ENCODE results near the gene EEF2KMT. TPM values are rescaled to one million over a fixed set of nuclear protein-coding genes. Genes with fewer than 3 reads are reported as not detected.

Gene EEF2KMT
- total and polyA plus RNA-seq, 2 of the 13 experiments (the other 11 are each of a cell fraction or from before 2014, with no cell fraction given) = 10.7 to 26.9 TPM

DNA sequence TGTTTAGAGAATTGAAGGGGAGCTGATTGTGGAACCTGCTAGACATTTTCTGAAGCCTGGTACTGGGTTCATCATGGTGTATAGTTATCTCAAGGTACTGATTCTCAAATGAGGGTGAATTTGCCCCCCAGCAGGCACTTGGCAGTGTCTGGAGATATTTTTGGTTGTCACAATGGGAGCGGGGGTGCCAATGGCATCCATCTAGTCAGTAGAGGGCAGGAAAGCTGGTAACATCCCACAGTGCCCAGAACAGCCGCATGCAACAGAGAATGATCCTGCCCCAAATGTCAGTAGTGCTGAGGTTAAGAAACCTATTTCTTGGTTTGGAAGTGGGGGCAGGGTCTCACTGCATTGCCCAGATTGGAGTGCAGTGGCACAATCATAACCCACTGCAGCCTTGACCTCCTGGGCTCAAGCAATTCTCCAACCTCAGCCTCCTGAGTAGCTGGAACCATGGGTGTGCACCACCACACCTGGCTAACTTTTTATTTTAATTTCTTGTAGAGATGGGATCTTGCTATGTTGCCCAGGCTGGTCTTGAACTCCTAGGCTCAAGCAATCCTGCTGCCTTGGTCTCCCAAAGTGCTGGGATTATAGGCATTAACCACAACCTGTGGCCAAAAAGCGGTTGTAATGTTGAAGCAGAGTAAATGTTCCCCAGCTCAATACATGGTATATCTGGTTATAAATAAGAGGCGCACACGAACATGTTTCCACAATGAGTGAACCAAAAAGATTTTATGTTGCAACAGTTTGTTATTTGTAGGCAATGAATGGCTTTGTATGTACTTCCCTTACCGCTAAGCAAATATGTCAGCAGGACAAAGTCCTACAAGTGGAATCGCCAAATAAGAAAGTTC, 46.4 kb upstream of the EEF2KMT start (continued):
- TF ChIP-seq CREB1 (IDR thresholded peaks at IDR 0.05) (peak; percentile 30; the same call in 1 of the 2 replicates), CREB1 (CRISPR knock-in tag; IDR thresholded peaks at IDR 0.05) (peak; percentile 68; the same call in 1 of the 2 replicates), ZNF333 (CRISPR knock-in tag; IDR thresholded peaks at IDR 0.05; ENCODE audit: borderline replicate concordance) (no peak), JUND (CRISPR knock-in tag; IDR thresholded peaks at IDR 0.05) (peak; percentile 65; the same call in 1 of the 2 replicates), ZNF446 (CRISPR knock-in tag; IDR thresholded peaks at IDR 0.05) (no peak), ZNF780A (CRISPR knock-in tag; IDR thresholded peaks at IDR 0.05) (no peak), POGZ (CRISPR knock-in tag; IDR thresholded peaks at IDR 0.05) (peak; percentile 82), ZNF660 (CRISPR knock-in tag; IDR thresholded peaks at IDR 0.05; ENCODE audit: borderline replicate concordance, low read depth) (no peak), SIX1 (CRISPR knock-in tag; IDR thresholded peaks at IDR 0.05; ENCODE audit: borderline replicate concordance) (peak; percentile 76; the same call in 1 of the 2 replicates), ZMYM3 (CRISPR knock-in tag; IDR thresholded peaks at IDR 0.05) (peak; percentile 98), ARHGAP35 (CRISPR knock-in tag; IDR thresholded peaks at IDR 0.05; ENCODE audit: borderline replicate concordance) (no peak), FOXO1 (CRISPR knock-in tag; IDR thresholded peaks at IDR 0.05) (peak; percentile 92), ZNF354B (CRISPR knock-in tag; IDR thresholded peaks at IDR 0.05) (no peak), TMF1 (CRISPR knock-in tag; IDR thresholded peaks at IDR 0.05; ENCODE audit: low read depth) (no peak), PCBP2 (optimal IDR thresholded peaks at IDR 0.05; ENCODE audit: low read depth, low read length, poor library complexity, severe bottlenecking) (no peak), KDM1A (CRISPR knock-in tag; IDR thresholded peaks at IDR 0.05) (peak; percentile 92)
- TF ChIP-seq, protein P1, sequence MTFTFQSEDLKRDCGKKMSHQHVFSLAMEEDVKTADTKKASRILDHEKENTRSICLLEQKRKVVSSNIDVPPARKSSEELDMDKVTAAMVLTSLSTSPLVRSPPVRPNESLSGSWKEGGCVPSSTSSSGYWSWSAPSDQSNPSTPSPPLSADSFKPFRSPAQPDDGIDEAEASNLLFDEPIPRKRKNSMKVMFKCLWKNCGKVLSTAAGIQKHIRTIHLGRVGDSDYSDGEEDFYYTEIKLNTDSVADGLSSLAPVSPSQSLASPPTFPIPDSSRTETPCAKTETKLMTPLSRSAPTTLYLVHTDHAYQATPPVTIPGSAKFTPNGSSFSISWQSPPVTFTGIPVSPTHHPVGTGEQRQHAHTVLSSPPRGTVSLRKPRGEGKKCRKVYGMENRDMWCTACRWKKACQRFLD (CRISPR knock-in tag; IDR thresholded peaks at IDR 0.05; ENCODE audit: borderline replicate concordance) = peak; percentile 34; the same call in 1 of the 2 replicates
- TF ChIP-seq, protein P2, sequence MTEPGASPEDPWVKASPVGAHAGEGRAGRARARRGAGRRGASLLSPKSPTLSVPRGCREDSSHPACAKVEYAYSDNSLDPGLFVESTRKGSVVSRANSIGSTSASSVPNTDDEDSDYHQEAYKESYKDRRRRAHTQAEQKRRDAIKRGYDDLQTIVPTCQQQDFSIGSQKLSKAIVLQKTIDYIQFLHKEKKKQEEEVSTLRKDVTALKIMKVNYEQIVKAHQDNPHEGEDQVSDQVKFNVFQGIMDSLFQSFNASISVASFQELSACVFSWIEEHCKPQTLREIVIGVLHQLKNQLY (CRISPR knock-in tag; IDR thresholded peaks at IDR 0.05) = no peak
- TF ChIP-seq, protein P3, sequence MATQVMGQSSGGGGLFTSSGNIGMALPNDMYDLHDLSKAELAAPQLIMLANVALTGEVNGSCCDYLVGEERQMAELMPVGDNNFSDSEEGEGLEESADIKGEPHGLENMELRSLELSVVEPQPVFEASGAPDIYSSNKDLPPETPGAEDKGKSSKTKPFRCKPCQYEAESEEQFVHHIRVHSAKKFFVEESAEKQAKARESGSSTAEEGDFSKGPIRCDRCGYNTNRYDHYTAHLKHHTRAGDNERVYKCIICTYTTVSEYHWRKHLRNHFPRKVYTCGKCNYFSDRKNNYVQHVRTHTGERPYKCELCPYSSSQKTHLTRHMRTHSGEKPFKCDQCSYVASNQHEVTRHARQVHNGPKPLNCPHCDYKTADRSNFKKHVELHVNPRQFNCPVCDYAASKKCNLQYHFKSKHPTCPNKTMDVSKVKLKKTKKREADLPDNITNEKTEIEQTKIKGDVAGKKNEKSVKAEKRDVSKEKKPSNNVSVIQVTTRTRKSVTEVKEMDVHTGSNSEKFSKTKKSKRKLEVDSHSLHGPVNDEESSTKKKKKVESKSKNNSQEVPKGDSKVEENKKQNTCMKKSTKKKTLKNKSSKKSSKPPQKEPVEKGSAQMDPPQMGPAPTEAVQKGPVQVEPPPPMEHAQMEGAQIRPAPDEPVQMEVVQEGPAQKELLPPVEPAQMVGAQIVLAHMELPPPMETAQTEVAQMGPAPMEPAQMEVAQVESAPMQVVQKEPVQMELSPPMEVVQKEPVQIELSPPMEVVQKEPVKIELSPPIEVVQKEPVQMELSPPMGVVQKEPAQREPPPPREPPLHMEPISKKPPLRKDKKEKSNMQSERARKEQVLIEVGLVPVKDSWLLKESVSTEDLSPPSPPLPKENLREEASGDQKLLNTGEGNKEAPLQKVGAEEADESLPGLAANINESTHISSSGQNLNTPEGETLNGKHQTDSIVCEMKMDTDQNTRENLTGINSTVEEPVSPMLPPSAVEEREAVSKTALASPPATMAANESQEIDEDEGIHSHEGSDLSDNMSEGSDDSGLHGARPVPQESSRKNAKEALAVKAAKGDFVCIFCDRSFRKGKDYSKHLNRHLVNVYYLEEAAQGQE (IDR thresholded peaks at IDR 0.05; ENCODE audit: borderline replicate concordance in 1 of 2, low read depth in 1 of 2, low read length in 2 of 2) = peak in 1 of 2 experiments; percentile 57; a peak in 1 of 4 replicates
- TF ChIP-seq, protein P4, sequence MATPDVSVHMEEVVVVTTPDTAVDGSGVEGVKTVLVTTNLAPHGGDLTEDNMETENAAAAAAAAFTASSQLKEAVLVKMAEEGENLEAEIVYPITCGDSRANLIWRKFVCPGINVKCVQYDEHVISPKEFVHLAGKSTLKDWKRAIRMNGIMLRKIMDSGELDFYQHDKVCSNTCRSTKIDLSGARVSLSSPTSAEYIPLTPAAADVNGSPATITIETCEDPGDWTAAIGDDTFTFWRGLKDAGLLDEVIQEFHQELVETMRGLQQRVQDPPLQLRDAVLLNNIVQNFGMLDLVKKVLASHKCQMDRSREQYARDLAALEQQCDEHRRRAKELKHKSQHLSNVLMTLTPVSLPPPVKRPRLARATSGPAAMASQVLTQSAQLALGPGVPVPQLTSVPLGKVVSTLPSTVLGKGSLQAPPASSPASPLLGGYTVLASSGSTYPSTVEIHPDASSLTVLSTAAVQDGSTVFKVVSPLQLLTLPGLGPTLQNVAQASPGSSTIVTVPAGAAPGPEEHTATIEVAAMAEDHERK (CRISPR knock-in tag; IDR thresholded peaks at IDR 0.05; ENCODE audit: low read depth) = no peak
- TF ChIP-seq, protein P5, sequence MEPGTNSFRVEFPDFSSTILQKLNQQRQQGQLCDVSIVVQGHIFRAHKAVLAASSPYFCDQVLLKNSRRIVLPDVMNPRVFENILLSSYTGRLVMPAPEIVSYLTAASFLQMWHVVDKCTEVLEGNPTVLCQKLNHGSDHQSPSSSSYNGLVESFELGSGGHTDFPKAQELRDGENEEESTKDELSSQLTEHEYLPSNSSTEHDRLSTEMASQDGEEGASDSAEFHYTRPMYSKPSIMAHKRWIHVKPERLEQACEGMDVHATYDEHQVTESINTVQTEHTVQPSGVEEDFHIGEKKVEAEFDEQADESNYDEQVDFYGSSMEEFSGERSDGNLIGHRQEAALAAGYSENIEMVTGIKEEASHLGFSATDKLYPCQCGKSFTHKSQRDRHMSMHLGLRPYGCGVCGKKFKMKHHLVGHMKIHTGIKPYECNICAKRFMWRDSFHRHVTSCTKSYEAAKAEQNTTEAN (CRISPR knock-in tag; conservative IDR thresholded peaks at IDR 0.05) = peak; percentile 89
